Measurements from ENCODE around the gene ZNF396.

Gene ZNF396

DNA sequence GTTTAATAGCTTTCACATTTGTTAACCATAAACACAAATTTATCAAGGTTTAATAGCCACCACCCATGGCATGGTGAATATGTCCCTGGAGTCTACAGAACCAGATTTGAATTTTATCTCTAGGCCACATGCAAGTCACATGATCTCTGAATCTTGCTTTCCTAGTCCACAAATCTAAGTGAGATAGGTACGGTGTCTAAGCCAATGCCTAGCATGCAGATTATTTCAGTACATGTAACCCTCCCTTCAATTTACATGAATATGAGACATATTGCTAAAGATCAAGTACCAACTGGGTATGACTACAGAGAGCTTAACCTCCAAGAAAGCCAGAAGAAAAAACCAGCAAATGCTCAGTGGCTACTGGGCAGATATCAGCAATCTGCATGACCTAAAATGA is 42.9 kb downstream of the ZNF396 start:
- no peak for DNase-seq

DNA sequence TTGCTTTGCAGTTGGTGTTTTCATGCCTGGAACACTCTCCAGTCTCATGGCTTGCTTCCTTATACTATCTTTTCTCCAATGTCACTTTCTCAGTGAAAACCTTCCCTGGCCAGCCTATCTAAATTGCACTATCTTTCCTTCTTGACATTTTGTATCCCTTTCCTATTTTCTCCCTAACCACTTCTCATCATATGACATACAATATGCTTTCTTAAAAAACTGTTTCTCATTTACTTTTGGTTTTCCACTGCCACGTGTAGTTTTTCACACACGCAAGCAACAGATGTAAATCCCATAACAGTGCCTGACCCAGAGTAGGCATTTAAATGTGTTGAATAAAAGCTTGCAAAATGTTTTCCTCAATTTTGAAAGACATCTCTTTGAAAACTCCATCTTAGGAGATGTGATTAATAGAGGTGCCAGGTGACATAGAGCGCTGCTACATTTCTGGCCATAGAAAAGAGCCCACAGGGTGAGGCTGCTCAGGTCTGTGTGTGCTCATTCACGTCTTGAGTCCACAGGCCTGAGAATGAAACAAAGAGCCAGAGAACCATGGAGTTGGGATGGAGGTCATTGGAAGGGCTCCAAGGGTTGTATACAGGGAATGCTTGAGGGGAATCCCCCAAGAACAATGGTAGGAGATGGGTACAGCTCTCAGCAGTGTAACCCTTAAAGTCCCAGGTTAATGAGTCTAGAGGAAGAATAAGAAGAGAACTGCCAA is 45.6 kb downstream of the ZNF396 start:
- DNase-seq = no peak

- no peak for DNase-seq
These were observed 48.3 kb downstream of the ZNF396 start for GRCh38 chr18:35328868-35329267.

- no peak for DNase-seq
These were observed 50.3 kb downstream of the ZNF396 start for GRCh38 chr18:35326695-35327387.

GRCh38 chr18:35324926-35325655 is 52.0 kb downstream of the ZNF396 start:
- no peak for DNase-seq

DNA sequence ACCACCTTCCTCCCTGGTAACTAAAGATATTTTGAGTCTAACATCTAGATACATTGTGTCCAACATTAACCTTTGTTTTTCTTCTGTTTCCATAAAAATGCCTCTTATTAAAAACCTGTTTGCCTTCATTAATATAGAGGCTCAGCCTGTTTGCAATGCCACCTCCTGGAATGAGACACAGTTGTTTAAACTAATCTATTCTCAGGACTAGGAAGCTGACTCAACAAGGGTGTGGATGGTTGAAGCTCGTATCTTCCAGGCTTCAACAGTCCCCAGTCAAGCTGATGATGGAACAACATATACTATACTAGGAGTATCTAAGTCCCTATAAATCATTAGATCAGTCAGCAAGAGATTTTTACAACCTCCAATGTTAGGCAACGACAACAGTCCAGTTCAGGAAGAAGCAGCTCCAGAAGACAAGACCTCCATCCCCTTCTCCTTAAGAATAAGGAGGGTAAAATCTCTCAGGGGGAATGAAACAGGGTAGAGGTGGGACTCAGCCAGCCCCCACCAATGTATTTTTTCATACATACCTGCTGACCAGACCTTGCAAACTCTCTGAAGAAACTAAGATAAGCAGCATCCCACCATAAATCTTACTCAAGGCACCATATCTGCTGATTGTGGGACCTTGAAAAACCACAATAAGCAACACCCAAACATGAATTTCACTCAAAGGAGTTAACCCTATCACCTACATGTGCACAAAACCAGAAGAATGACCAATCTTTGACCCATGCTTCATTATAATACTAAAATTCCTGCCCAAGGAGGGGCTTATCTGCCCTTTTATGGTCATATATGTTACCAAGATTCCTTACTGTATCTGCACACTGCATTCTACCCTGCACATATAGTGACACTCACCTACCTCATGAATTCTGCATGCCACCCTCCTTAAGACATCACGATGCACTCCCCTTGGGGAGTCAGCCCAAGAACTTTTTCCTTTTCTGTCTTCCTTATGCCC is 54.4 kb downstream of the ZNF396 start:
- DNase-seq = no peak

Measured in T1000 (cell line).